ENCODE measurements around the gene DTWD1. TPM values are rescaled to one million over a fixed set of nuclear protein-coding genes. Genes with fewer than 3 reads are reported as not detected.

DTWD1 gene
- total and polyA plus RNA-seq, 10 of the 15 experiments (the other 5 are each of a cell fraction or from before 2014, with no cell fraction given) = 13.9 to 32.0 (median 19.3) TPM

DNA sequence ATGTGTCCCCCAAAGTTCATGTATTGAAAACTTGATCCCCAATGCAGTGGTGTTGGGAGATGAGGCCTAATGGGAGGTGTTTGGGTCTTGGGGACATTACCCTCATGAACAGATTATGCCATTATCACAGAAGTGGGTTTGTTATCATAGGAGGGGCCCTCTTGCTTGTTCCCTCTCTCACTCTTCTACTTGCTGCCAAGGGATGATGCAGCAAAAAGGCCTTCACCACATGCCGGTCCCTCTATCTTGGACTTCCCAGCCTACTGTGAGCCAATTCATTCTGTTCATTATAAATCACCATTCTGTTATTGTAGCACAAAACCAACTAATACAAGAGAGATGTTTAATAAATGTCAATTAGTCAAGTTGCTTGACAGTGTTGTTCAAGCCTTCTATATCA, 47.4 kb upstream of the DTWD1 start:
- Histone ChIP-seq H3K79me2 (ENCODE audit: control insufficient read depth, insufficient read depth, low read length) (no peaks in the 10 kb centered on the region), H3K9ac (ENCODE audit: control insufficient read depth, insufficient read depth, low read length) (no peak overlapping the region), H3K36me3 (ENCODE audit: control insufficient read depth in 2 of 2, insufficient read depth in 2 of 2, low read length in 1 of 2) (no peaks in the 10 kb centered on the region), H3K4me1 (ENCODE audit: control insufficient read depth, insufficient read depth, low read length) (no peaks in the 10 kb centered on the region), H3K27ac (ENCODE audit: control insufficient read depth, insufficient read depth) (no peak overlapping the region), H3K4me2 (ENCODE audit: control insufficient read depth, insufficient read depth) (no peak overlapping the region), H3K9me3 (replicated peaks; ENCODE audit: control insufficient read depth, insufficient read depth, low read length) (no peaks in the 10 kb centered on the region), H2AFZ (ENCODE audit: control insufficient read depth, low read depth, low read length) (no peak overlapping the region), H3K4me3 (no peak overlapping the region), H3K27me3 (replicated peaks in 1 of 2; ENCODE audit: control insufficient read depth in 2 of 2, insufficient read depth in 2 of 2, low read length in 1 of 2) (no peaks in the 10 kb centered on the region), H4K20me1 (ENCODE audit: control insufficient read depth, insufficient read depth) (no peaks in the 10 kb centered on the region)
- in situ Hi-C loops (cut with MboI) = no loop called here
- DNase-seq (ENCODE audit: low read depth, low spot score) (no peak), ATAC-seq (no peak), FAIRE-seq (no peak)
- no TSS peak for BruUV-seq (replicated peaks)
- ChIA-PET POLR2A (no interaction called here), SMC1A (ENCODE audit: uncharacterized antibody, unreplicated experiment) (no interaction called here), RAD21 (ENCODE audit: unreplicated experiment) (no interaction called here), CTCF (no interaction called here)
- intact Hi-C loops (cut with micrococcal nuclease; ENCODE audit: unreplicated experiment) = no loop called here
- WGBS (ENCODE audit: insufficient coverage, insufficient replicate concordance, low lambda C conversion rate, missing lambda C conversion rate) = 100% methylated on average over 1 of the region's 1 CpG
- TF ChIP-seq BCL11A (IDR thresholded peaks at IDR 0.05; ENCODE audit: low read depth, low read length) (no peak), SUZ12 (IDR thresholded peaks at IDR 0.05; ENCODE audit: unreplicated experiment) (no peak), RB1 (IDR thresholded peaks at IDR 0.05; ENCODE audit: borderline replicate concordance) (no peak), EED (IDR thresholded peaks at IDR 0.05; ENCODE audit: low read depth) (no peak), SP1 (IDR thresholded peaks at IDR 0.05; ENCODE audit: low read depth, low read length) (no peak), TCF12 (IDR thresholded peaks at IDR 0.05; ENCODE audit: low read depth, low read length) (no peak), ZZZ3 (IDR thresholded peaks at IDR 0.05; ENCODE audit: control insufficient read depth, insufficient read length, low read depth) (no peak), GATAD2B (conservative IDR thresholded peaks at IDR 0.05; ENCODE audit: low read depth) (no peak), IRF4 (IDR thresholded peaks at IDR 0.05; ENCODE audit: low read depth, low read length) (no peak), IKZF1 (conservative IDR thresholded peaks at IDR 0.05) (no peak), BACH1 (IDR thresholded peaks at IDR 0.05; ENCODE audit: borderline replicate concordance) (no peak)
- TF ChIP-seq, protein P1, sequence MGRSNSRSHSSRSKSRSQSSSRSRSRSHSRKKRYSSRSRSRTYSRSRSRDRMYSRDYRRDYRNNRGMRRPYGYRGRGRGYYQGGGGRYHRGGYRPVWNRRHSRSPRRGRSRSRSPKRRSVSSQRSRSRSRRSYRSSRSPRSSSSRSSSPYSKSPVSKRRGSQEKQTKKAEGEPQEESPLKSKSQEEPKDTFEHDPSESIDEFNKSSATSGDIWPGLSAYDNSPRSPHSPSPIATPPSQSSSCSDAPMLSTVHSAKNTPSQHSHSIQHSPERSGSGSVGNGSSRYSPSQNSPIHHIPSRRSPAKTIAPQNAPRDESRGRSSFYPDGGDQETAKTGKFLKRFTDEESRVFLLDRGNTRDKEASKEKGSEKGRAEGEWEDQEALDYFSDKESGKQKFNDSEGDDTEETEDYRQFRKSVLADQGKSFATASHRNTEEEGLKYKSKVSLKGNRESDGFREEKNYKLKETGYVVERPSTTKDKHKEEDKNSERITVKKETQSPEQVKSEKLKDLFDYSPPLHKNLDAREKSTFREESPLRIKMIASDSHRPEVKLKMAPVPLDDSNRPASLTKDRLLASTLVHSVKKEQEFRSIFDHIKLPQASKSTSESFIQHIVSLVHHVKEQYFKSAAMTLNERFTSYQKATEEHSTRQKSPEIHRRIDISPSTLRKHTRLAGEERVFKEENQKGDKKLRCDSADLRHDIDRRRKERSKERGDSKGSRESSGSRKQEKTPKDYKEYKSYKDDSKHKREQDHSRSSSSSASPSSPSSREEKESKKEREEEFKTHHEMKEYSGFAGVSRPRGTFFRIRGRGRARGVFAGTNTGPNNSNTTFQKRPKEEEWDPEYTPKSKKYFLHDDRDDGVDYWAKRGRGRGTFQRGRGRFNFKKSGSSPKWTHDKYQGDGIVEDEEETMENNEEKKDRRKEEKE (IDR thresholded peaks at IDR 0.05) = no peak
- TF ChIP-seq, protein P2, sequence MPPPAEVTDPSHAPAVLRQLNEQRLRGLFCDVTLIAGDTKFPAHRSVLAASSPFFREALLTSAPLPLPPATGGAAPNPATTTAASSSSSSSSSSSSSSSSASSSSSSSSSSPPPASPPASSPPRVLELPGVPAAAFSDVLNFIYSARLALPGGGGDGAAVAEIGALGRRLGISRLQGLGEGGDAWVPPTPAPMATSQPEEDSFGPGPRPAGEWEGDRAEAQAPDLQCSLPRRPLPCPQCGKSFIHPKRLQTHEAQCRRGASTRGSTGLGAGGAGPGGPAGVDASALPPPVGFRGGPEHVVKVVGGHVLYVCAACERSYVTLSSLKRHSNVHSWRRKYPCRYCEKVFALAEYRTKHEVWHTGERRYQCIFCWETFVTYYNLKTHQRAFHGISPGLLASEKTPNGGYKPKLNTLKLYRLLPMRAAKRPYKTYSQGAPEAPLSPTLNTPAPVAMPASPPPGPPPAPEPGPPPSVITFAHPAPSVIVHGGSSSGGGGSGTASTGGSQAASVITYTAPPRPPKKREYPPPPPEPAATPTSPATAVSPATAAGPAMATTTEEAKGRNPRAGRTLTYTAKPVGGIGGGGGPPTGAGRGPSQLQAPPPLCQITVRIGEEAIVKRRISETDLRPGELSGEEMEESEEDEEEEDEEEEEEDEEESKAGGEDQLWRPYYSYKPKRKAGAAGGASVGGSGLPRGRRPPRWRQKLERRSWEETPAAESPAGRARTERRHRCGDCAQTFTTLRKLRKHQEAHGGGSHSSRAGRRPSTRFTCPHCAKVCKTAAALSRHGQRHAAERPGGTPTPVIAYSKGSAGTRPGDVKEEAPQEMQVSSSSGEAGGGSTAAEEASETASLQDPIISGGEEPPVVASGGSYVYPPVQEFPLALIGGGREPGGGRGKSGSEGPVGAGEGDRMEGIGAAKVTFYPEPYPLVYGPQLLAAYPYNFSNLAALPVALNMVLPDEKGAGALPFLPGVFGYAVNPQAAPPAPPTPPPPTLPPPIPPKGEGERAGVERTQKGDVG (CRISPR knock-in tag; IDR thresholded peaks at IDR 0.05) = no peak
- TF ChIP-seq, protein P3, sequence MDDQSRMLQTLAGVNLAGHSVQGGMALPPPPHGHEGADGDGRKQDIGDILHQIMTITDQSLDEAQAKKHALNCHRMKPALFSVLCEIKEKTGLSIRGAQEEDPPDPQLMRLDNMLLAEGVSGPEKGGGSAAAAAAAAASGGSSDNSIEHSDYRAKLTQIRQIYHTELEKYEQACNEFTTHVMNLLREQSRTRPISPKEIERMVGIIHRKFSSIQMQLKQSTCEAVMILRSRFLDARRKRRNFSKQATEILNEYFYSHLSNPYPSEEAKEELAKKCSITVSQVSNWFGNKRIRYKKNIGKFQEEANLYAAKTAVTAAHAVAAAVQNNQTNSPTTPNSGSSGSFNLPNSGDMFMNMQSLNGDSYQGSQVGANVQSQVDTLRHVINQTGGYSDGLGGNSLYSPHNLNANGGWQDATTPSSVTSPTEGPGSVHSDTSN (IDR thresholded peaks at IDR 0.05; ENCODE audit: insufficient replicate concordance, low read depth, low read length) = no peak
- TF ChIP-seq, protein P4, sequence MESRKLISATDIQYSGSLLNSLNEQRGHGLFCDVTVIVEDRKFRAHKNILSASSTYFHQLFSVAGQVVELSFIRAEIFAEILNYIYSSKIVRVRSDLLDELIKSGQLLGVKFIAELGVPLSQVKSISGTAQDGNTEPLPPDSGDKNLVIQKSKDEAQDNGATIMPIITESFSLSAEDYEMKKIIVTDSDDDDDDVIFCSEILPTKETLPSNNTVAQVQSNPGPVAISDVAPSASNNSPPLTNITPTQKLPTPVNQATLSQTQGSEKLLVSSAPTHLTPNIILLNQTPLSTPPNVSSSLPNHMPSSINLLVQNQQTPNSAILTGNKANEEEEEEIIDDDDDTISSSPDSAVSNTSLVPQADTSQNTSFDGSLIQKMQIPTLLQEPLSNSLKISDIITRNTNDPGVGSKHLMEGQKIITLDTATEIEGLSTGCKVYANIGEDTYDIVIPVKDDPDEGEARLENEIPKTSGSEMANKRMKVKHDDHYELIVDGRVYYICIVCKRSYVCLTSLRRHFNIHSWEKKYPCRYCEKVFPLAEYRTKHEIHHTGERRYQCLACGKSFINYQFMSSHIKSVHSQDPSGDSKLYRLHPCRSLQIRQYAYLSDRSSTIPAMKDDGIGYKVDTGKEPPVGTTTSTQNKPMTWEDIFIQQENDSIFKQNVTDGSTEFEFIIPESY (IDR thresholded peaks at IDR 0.05) = no peak
- TF ChIP-seq, protein P5, sequence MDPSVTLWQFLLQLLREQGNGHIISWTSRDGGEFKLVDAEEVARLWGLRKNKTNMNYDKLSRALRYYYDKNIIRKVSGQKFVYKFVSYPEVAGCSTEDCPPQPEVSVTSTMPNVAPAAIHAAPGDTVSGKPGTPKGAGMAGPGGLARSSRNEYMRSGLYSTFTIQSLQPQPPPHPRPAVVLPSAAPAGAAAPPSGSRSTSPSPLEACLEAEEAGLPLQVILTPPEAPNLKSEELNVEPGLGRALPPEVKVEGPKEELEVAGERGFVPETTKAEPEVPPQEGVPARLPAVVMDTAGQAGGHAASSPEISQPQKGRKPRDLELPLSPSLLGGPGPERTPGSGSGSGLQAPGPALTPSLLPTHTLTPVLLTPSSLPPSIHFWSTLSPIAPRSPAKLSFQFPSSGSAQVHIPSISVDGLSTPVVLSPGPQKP (IDR thresholded peaks at IDR 0.05; ENCODE audit: low read depth, low read length) = no peak

Measured in GM12878 (cell line).